KMS-11 (cell line): Measurements from ENCODE around the gene AFAP1L2.

ENCODE experiments used
- H2AFZ ChIP-seq: fragments of 200-600 bp; sonication (generic); 2 replicates; pipeline ENCODE4 v1.6.1; 2016; ENCODE audit warnings: antibody characterized with exemption, mixed run types, low read depth
- H3K27ac ChIP-seq: fragments of 200-600 bp; sonication (generic); 2 replicates; pipeline ENCODE4 v1.6.1; 2016; ENCODE audit warnings: mild to moderate bottlenecking, mixed run types
- H3K27me3 ChIP-seq: fragments of 200-600 bp; sonication (generic); 2 replicates; pipeline ENCODE4 v1.6.1; 2017; ENCODE audit warnings: mild to moderate bottlenecking, low read depth, mixed run types, moderate library complexity; ENCODE audit not compliant: insufficient read depth
- H3K36me3 ChIP-seq: fragments of 200-600 bp; sonication (generic); 2 replicates; pipeline ENCODE4 v1.6.1; 2017; ENCODE audit warnings: mild to moderate bottlenecking, mixed run types; ENCODE audit not compliant: insufficient read depth
- H3K4me1 ChIP-seq: fragments of 200-600 bp; sonication (generic); 2 replicates; pipeline ENCODE4 v1.6.1; 2016; ENCODE audit warnings: mild to moderate bottlenecking, low read depth, mixed run types; ENCODE audit not compliant: poor library complexity, severe bottlenecking
- H3K4me2 ChIP-seq: fragments of 200-600 bp; sonication (generic); 2 replicates; pipeline ENCODE4 v1.7.0; 2016; ENCODE audit warnings: mild to moderate bottlenecking, mixed run types
- H3K4me3 ChIP-seq: fragments of 200-600 bp; sonication (generic); IDR thresholded peaks from 2 replicates; pipeline ENCODE4 v1.6.1; 2017; ENCODE audit warnings: low read depth, low read length, mixed read lengths; ENCODE audit not compliant: insufficient read depth
- H3K79me2 ChIP-seq: fragments of 200-600 bp; sonication (generic); 2 replicates; pipeline ENCODE4 v1.6.1; 2016; ENCODE audit warnings: low read depth, mixed run types; ENCODE audit not compliant: insufficient read depth
- H3K9ac ChIP-seq: fragments of 200-600 bp; sonication (generic); 2 replicates; pipeline ENCODE4 v1.6.1; 2016; ENCODE audit warnings: mild to moderate bottlenecking, mixed run types
- H4K20me1 ChIP-seq: fragments of 200-600 bp; sonication (generic); 2 replicates; pipeline ENCODE4 v1.6.1; 2016; ENCODE audit warnings: mild to moderate bottlenecking, mixed run types; ENCODE audit not compliant: insufficient read depth
- TF ChIP-seq, protein P1 (sequence below): fragments of 200-600 bp; sonication (generic); conservative IDR thresholded peaks from 2 replicates; pipeline ENCODE4 v1.6.1; 2017; ENCODE audit warnings: low read depth, mild to moderate bottlenecking, antibody characterized with exemption, low read length, moderate library complexity, mixed read lengths

AFAP1L2 gene

DNA sequence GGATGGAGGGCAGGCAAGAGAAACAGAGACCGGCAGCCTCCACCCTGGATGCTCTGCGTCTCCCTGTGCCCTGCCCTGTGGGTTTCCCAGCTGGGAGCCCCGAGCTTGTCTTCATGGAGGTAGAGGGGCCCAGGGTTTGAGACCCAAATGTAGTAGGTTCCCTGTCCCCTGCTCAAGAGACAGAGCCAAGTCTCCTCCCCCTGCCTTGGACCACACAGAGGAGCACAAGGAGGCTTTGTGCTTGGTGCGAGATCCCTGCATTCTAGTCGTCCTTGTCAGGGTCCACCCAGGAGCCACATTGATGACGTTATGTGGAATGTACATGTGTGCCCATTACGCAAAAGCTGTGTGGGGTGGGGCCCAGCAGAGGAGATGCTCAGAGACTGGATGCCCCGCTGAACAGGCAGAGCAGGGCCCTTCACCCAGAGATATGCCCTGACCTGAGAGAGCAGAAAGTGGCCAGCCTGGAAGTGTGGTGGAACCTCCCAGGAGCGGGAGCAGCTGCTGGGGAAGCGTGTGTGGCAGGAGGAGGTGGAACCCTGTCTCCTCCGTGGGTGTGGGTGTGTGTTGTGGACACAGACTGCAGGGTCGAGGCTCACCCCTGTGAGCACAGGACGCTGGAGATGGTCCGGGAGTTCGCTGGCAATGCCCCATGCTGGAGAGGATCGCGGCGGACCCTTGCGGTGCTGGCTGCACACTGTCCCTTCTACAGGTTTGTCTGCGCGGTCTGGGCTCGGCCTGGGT lies 126.0 kb downstream of the AFAP1L2 start:
- no peak overlapping the region for H3K27ac ChIP-seq
- H3K4me1 ChIP-seq, result no peaks in the 10 kb centered on the region
- H3K9ac ChIP-seq, result no peak overlapping the region
- no peaks in the 10 kb centered on the region for H3K79me2 ChIP-seq
- no peak overlapping the region for H3K4me3 ChIP-seq
- H3K4me2 ChIP-seq, result no peak overlapping the region
- H4K20me1 ChIP-seq, result no peaks in the 10 kb centered on the region
- H2AFZ ChIP-seq, result no peak overlapping the region
- TF ChIP-seq, protein P1, sequence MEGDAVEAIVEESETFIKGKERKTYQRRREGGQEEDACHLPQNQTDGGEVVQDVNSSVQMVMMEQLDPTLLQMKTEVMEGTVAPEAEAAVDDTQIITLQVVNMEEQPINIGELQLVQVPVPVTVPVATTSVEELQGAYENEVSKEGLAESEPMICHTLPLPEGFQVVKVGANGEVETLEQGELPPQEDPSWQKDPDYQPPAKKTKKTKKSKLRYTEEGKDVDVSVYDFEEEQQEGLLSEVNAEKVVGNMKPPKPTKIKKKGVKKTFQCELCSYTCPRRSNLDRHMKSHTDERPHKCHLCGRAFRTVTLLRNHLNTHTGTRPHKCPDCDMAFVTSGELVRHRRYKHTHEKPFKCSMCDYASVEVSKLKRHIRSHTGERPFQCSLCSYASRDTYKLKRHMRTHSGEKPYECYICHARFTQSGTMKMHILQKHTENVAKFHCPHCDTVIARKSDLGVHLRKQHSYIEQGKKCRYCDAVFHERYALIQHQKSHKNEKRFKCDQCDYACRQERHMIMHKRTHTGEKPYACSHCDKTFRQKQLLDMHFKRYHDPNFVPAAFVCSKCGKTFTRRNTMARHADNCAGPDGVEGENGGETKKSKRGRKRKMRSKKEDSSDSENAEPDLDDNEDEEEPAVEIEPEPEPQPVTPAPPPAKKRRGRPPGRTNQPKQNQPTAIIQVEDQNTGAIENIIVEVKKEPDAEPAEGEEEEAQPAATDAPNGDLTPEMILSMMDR, result no peak
- H3K27me3 ChIP-seq, result no peaks in the 10 kb centered on the region
- no peaks in the 10 kb centered on the region for H3K36me3 ChIP-seq

GRCh38 chr10:114276671-114277070 lies 127.6 kb downstream of the AFAP1L2 start:
- no peak overlapping the region for H3K27ac ChIP-seq
- TF ChIP-seq, protein P1, result no peak
- H2AFZ ChIP-seq, result no peak overlapping the region
- no peaks in the 10 kb centered on the region for H3K36me3 ChIP-seq
- no peak overlapping the region for H3K4me2 ChIP-seq
- no peak overlapping the region for H3K9ac ChIP-seq
- no peaks in the 10 kb centered on the region for H4K20me1 ChIP-seq
- no peak overlapping the region for H3K4me3 ChIP-seq
- H3K79me2 ChIP-seq, result no peaks in the 10 kb centered on the region
- H3K4me1 ChIP-seq, result no peaks in the 10 kb centered on the region
- no peaks in the 10 kb centered on the region for H3K27me3 ChIP-seq

DNA sequence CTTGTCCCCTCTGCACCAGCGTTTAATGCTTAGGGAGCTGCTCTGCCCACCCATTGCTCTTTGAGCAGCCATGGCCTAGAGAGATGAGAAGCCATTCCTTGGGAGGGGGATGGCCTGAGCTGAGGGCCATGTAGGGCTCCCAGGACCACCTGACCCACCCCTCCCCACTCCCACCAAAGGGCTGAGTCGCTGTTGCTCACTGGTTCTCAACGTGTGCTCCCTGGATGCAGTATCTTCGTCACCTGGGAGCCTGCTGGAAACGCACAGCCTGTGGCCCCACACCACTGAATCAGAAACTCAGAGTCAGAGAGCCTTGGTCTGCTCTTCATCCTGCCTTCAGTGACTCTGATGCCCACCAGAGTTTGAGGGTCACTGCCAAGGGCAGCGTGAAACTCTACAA lies 128.2 kb downstream of the AFAP1L2 start:
- Histone ChIP-seq H3K27me3 (no peaks in the 10 kb centered on the region), H3K27ac (no peak overlapping the region), H2AFZ (no peak overlapping the region), H3K4me3 (no peak overlapping the region), H3K36me3 (no peaks in the 10 kb centered on the region), H3K4me2 (no peak overlapping the region), H3K79me2 (no peaks in the 10 kb centered on the region), H3K9ac (no peak overlapping the region), H3K4me1 (no peaks in the 10 kb centered on the region), H4K20me1 (no peaks in the 10 kb centered on the region)
- TF ChIP-seq, protein P1, result no peak

GRCh38 chr10:114274616-114275453 lies 129.5 kb downstream of the AFAP1L2 start:
- H3K27me3 ChIP-seq, result no peaks in the 10 kb centered on the region
- TF ChIP-seq, protein P1, result no peak

More at GRCh38 chr10:114274616-114275453, 129.5 kb downstream of the AFAP1L2 start:
- Histone ChIP-seq H3K4me3 (no peak overlapping the region), H3K79me2 (no peaks in the 10 kb centered on the region), H4K20me1 (no peaks in the 10 kb centered on the region), H3K4me2 (no peak overlapping the region), H3K27ac (no peak overlapping the region), H2AFZ (no peak overlapping the region), H3K36me3 (no peaks in the 10 kb centered on the region), H3K9ac (no peak overlapping the region), H3K4me1 (no peaks in the 10 kb centered on the region)
